HCT116 (cell line): ENCODE results near the gene LPXN. TPM values are rescaled to one million over a fixed set of nuclear protein-coding genes. Genes with fewer than 3 reads are reported as not detected.

Experiments
- ATAC-seq: fragments of 200-7000 bp; cut with Tn5 transposase; 2 replicates; pipeline ENCODE4 v1.9.1; 2020; ENCODE audit warnings: mild to moderate bottlenecking, moderate library complexity
- BruUV-seq: library from RNA; stranded (reverse); fragments of 400-500 nt; replicated peaks from 2 replicates; lab custom pipeline; 2021; lab: Mats Ljungman, UMichigan
- CTCF ChIA-PET: fragments of 300-600 bp; sonication (Branson Sonifier 250); formaldehyde crosslinking; loops from one replicate; lab custom pipeline; 2021; ENCODE audit warnings: antibody characterized with exemption; lab: Charles Lee
- POLR2A ChIA-PET: fragments of 300-600, 350-600 bp; sonication (Branson Sonifier 250); formaldehyde crosslinking; loops from one replicate; lab custom pipeline; 2021; ENCODE audit warnings: antibody characterized with exemption; lab: Charles Lee
- RAD21 ChIA-PET, 2 experiments: fragments of 300-600 bp; sonication (Branson Sonifier 250); formaldehyde crosslinking; loops; one replicate each; lab custom pipeline; 2023; ENCODE audit warnings: low total read pairs in 2 of 2; ENCODE audit not compliant: uncharacterized antibody in 2 of 2, unreplicated experiment in 2 of 2, low non-redundant PET in 1 of 2; lab: Charles Lee
- DNase-seq: peaks from one replicate; pipeline ENCODE4 v3.0.0-alpha.2; 2010; ENCODE audit warnings: low read depth, low spot score
- H2AFZ ChIP-seq: fragments of 200-600 bp; shearing (Covaris generic), sonication (generic); 2 replicates; pipeline ENCODE4 v1.6.1; 2017; ENCODE audit warnings: low read depth, mixed run types, mixed read lengths, antibody characterized with exemption, low read length; ENCODE audit not compliant: poor library complexity, severe bottlenecking
- H3K27ac ChIP-seq: 2 replicates; pipeline ENCODE4 v1.5.1; 2012; ENCODE audit warnings: low read depth, low read length
- H3K27me3 ChIP-seq: fragments of 200-600 bp; sonication (generic); 2 replicates; pipeline ENCODE4 v1.6.1; 2016; ENCODE audit warnings: mixed run types, low read length, mixed read lengths; ENCODE audit not compliant: insufficient read depth
- H3K36me3 ChIP-seq, 2 experiments: fragments of 200-500 bp in 1 of 2; fragments of 200-600 bp in 1 of 2; sonication (Bioruptor generic) in 1 of 2; sonication (generic) in 1 of 2; 2 replicates each; pipeline versions ENCODE4 v1.5.1 to v1.6.1; 2014 to 2016; ENCODE audit warnings: low read length in 2 of 2, inconsistent platforms in 1 of 2, mixed read lengths in 1 of 2, mixed run types in 1 of 2; ENCODE audit not compliant: insufficient read depth in 2 of 2, control insufficient read depth in 1 of 2
- H3K4me1 ChIP-seq, 2 experiments: fragments of 200-600 bp in 1 of 2; sonication (generic) in 1 of 2; 2 replicates each; pipeline versions ENCODE4 v1.5.1 to v1.6.1; 2012 to 2017; ENCODE audit warnings: low read length in 2 of 2, inconsistent platforms in 1 of 2, mild to moderate bottlenecking in 1 of 2, mixed read lengths in 1 of 2, mixed run types in 1 of 2, moderate library complexity in 1 of 2; ENCODE audit not compliant: insufficient read depth in 2 of 2, control insufficient read depth in 1 of 2
- H3K4me2 ChIP-seq: fragments of 200-600 bp; sonication (generic); 2 replicates; pipeline ENCODE4 v1.6.1; 2017; ENCODE audit warnings: mixed run types, low read length, mixed read lengths
- H3K4me3 ChIP-seq, 2 experiments: fragments of 200-600 bp in 1 of 2; sonication (generic) in 1 of 2; replicated peaks in 1 of 2; 2 replicates each; pipeline ENCODE4 v1.5.1; 2011 to 2016; ENCODE audit warnings: low read length in 2 of 2, control low read depth in 1 of 2, low read depth in 1 of 2, mild to moderate bottlenecking in 1 of 2, mixed read lengths in 1 of 2, mixed run types in 1 of 2
- H3K79me2 ChIP-seq: fragments of 200-600 bp; sonication (generic); 2 replicates; pipeline ENCODE4 v1.6.1; 2017; ENCODE audit warnings: mild to moderate bottlenecking, mixed run types, low read length, moderate library complexity, mixed read lengths; ENCODE audit not compliant: insufficient read depth
- H3K9ac ChIP-seq: fragments of 200-600 bp; sonication (generic); 2 replicates; pipeline ENCODE4 v1.6.1; 2016; ENCODE audit warnings: low read length, mixed read lengths
- H3K9me2 ChIP-seq: fragments of 200-600 bp; sonication (generic), shearing (Covaris generic); 2 replicates; pipeline ENCODE4 v1.6.1; 2017; ENCODE audit warnings: mixed run types, mild to moderate bottlenecking, moderate library complexity; ENCODE audit not compliant: insufficient read depth
- H3K9me3 ChIP-seq, 2 experiments: fragments of 200-500 bp in 1 of 2; fragments of 200-600 bp in 1 of 2; sonication (Bioruptor generic) in 1 of 2; sonication (generic) in 1 of 2; 2 replicates each; pipeline ENCODE4 v1.6.1; 2014 to 2017; ENCODE audit warnings: low read length in 2 of 2, mixed read lengths in 2 of 2, inconsistent platforms in 1 of 2, low read depth in 1 of 2, mild to moderate bottlenecking in 1 of 2, mixed run types in 1 of 2, moderate library complexity in 1 of 2; ENCODE audit not compliant: control insufficient read depth in 1 of 2, insufficient read depth in 1 of 2
- H4K20me1 ChIP-seq: fragments of 200-600 bp; sonication (generic), shearing (Covaris generic); 2 replicates; pipeline ENCODE4 v1.6.1; 2017; ENCODE audit warnings: mixed run types, mild to moderate bottlenecking, moderate library complexity; ENCODE audit not compliant: insufficient read depth
- CEBPB ChIP-seq: IDR thresholded peaks from 2 replicates; pipeline ENCODE4 v1.6.1; 2012; ENCODE audit warnings: low read depth
- CTCF ChIP-seq, 3 experiments: fragments of 200-600 bp in 1 of 3; sonication (generic) in 1 of 3; IDR thresholded peaks in 2 of 3; conservative IDR thresholded peaks in 1 of 3; 2 replicates each; pipeline ENCODE4 v1.5.1; 2012 to 2017; ENCODE audit warnings: low read depth in 2 of 3, low read length in 2 of 3, antibody characterized with exemption in 1 of 3, borderline replicate concordance in 1 of 3, control low read depth in 1 of 3, mild to moderate bottlenecking in 1 of 3, mixed read lengths in 1 of 3, mixed run types in 1 of 3, moderate library complexity in 1 of 3; ENCODE audit not compliant: insufficient read depth in 1 of 3
- EGR1 ChIP-seq: IDR thresholded peaks from 2 replicates; pipeline ENCODE4 v1.6.1; 2012; ENCODE audit warnings: low read depth
- EZH2 ChIP-seq: fragments of 200-600 bp; sonication (generic); IDR thresholded peaks from 2 replicates; pipeline ENCODE4 v1.6.1; 2017; ENCODE audit warnings: antibody characterized with exemption, mixed run types
- FOSL1 ChIP-seq: IDR thresholded peaks from 2 replicates; pipeline ENCODE4 v1.6.1; 2012; ENCODE audit warnings: low read depth
- POLR2AphosphoS5 ChIP-seq: IDR thresholded peaks from 2 replicates; pipeline ENCODE4 v1.6.1; 2011; ENCODE audit warnings: mild to moderate bottlenecking, low read depth, low read length, moderate library complexity
- RAD21 ChIP-seq: IDR thresholded peaks from 2 replicates; pipeline ENCODE4 v1.6.1; 2012; ENCODE audit warnings: low read depth, mild to moderate bottlenecking
- REST ChIP-seq: IDR thresholded peaks from 2 replicates; pipeline ENCODE4 v1.6.1; 2012; ENCODE audit warnings: low read depth
- SP1 ChIP-seq: IDR thresholded peaks from 2 replicates; pipeline ENCODE4 v1.6.1; 2012; ENCODE audit warnings: low read depth
- TCF7L2 ChIP-seq: IDR thresholded peaks from 2 replicates; pipeline ENCODE4 v1.7.0; 2011; ENCODE audit warnings: borderline replicate concordance, inconsistent platforms; ENCODE audit not compliant: insufficient read depth, insufficient read length; ENCODE audit errors: extremely low read depth
- YY1 ChIP-seq: IDR thresholded peaks from 2 replicates; pipeline ENCODE4 v1.6.1; 2011; ENCODE audit warnings: low read length, low read depth, moderate library complexity, mild to moderate bottlenecking; ENCODE audit not compliant: insufficient replicate concordance; ENCODE audit errors: extremely low read depth
- ZBTB33 ChIP-seq: IDR thresholded peaks from 2 replicates; pipeline ENCODE4 v1.6.1; 2011; ENCODE audit warnings: mild to moderate bottlenecking, low read length, moderate library complexity; ENCODE audit not compliant: insufficient replicate concordance; ENCODE audit errors: extremely low read depth
- ZFX ChIP-seq: fragments of 450-650 bp; IDR thresholded peaks from 2 replicates; pipeline ENCODE4 v1.6.1; 2017
- intact Hi-C: fragments of 100-400 bp; cut with micrococcal nuclease; formaldehyde crosslinking; loops from 2 replicates; pipeline ENCODE4 v1.10.0; 2022
- total RNA-seq: library from RNA; stranded (reverse); gene quantifications from one replicate; pipeline ENCODE4 v1.2.1, GENCODE V29; 2021; ENCODE audit not compliant: unreplicated experiment

Gene LPXN
- total RNA-seq, 1 experiment from 2014 or later, result 3.6 TPM

- TF ChIP-seq SP1 (no peak), POLR2AphosphoS5 (no peak), REST (no peak)
Observed at GRCh38 chr11:58490827-58491226, 84.8 kb downstream of the LPXN start (continued).

- Histone ChIP-seq H3K4me3 (no peak overlapping the region), H3K36me3 (no peaks in the 10 kb centered on the region), H3K79me2 (no peaks in the 10 kb centered on the region), H3K9me2 (no peaks in the 10 kb centered on the region), H3K9ac (no peak overlapping the region), H3K9me3 (no peaks in the 10 kb centered on the region)
- BruUV-seq, result no TSS peak
- POLR2A ChIA-PET, result no interaction called here
- no peak for TF ChIP-seq ZBTB33
- TF ChIP-seq CTCF (IDR thresholded peaks at IDR 0.05 in 2 of 3, conservative IDR thresholded peaks at IDR 0.05 in 1 of 3; ENCODE audit: borderline replicate concordance in 1 of 3, insufficient read depth in 1 of 3, low read depth in 2 of 3, low read length in 2 of 3), result no peak
- TF ChIP-seq RAD21, result no peak
- no peak for TF ChIP-seq TCF7L2
- TF ChIP-seq YY1, result no peak
- no peak for TF ChIP-seq EGR1
- TF ChIP-seq EZH2, result no peak
- no peak for TF ChIP-seq ZFX
- TF ChIP-seq SP1, result no peak
- TF ChIP-seq CEBPB, result no peak
- no peak for TF ChIP-seq FOSL1
- TF ChIP-seq, all 23 proteins: peak for 0
- no peaks in the 10 kb centered on the region for H3K27me3 ChIP-seq
- CTCF ChIA-PET, result no interaction called here
- RAD21 ChIA-PET, result no interaction called here
- no peaks in the 10 kb centered on the region for H4K20me1 ChIP-seq
- H3K4me2 ChIP-seq, result no peak overlapping the region
- DNase-seq (no peak), ATAC-seq (no peak)
- intact Hi-C loops, result no loop called here
- H3K27ac ChIP-seq, result no peak overlapping the region
- no peaks in the 10 kb centered on the region for H3K4me1 ChIP-seq
- H2AFZ ChIP-seq, result no peak overlapping the region
Observed at GRCh38 chr11:58487170-58487569, 88.5 kb downstream of the LPXN start.
